Right lobe of liver (tissue), 6 donors: Measurements from ENCODE around the gene SH2D7. TPM values are rescaled to one million over a fixed set of nuclear protein-coding genes. Genes with fewer than 3 reads are reported as not detected.
A peak's percentile ranks its signal among the peaks of the same experiment; 100 is the strongest.

ENCODE experiments used
- ATAC-seq, 4 donors: fragments of 200-7000 bp; cut with Tn5 transposase; one replicate each; pipeline ENCODE4 v1.9.1; 2020; ENCODE audit warnings: mild to moderate bottlenecking in 4 of 4, moderate library complexity in 4 of 4
- DNase-seq, 3 donors: peaks; one replicate each; pipeline ENCODE4 v3.0.0-alpha.2; 2020
- H3K27ac ChIP-seq, 3 donors: fragments of 200-600 bp; one replicate each; pipeline ENCODE4 v1.8.0; 2022
- H3K27me3 ChIP-seq, 2 donors: fragments of 200-600 bp; one replicate each; pipeline ENCODE4 v1.8.0; 2022
- H3K36me3 ChIP-seq, 4 donors: fragments of 200-600 bp; sonication (generic) in 1 of 4; one replicate each; pipeline versions ENCODE4 v1.5.1 to v1.8.0; 2017 to 2022; ENCODE audit warnings: control low read depth in 1 of 4
- H3K4me1 ChIP-seq, 4 donors: fragments of 200-600 bp; sonication (generic) in 1 of 4; one replicate each; pipeline versions ENCODE4 v1.5.1 to v1.8.0; 2017 to 2022; ENCODE audit warnings: control low read depth in 1 of 4
- H3K4me3 ChIP-seq, 3 donors: fragments of 200-600 bp; one replicate each; pipeline ENCODE4 v1.8.0; 2022
- H3K9me3 ChIP-seq, 4 donors: fragments of 200-600 bp; sonication (generic) in 1 of 4; one replicate each; pipeline versions ENCODE4 v1.5.1 to v1.8.0; 2017 to 2022; ENCODE audit warnings: control low read depth in 1 of 4
- POLR2A ChIP-seq: fragments of 450-650 bp; IDR thresholded peaks from one replicate; pipeline ENCODE4 v1.6.1; 2017; ENCODE audit warnings: antibody characterized with exemption, mild to moderate bottlenecking
- WGBS: methylation state at CpG from one replicate; pipeline ENCODE4 v1.1.6; 2018; ENCODE audit warnings: low coverage, low lambda C conversion rate; ENCODE audit not compliant: insufficient coverage; ENCODE audit errors: missing lambda C conversion rate; 5-methylcytosine and 5-hydroxymethylcytosine counted together
- intact Hi-C, 2 donors: fragments of 100-400 bp; cut with DNase I; formaldehyde crosslinking; loops; one replicate each; pipeline versions ENCODE4 v1.11.2 to v1.14.1; 2022
- total RNA-seq, 6 experiments: library from RNA; depleted of rRNA in 2 of 6; stranded (reverse); fragments of >200 nt in 2 of 6; fragmentation: NEBNext Ultra II Directional in 3 of 6; extraction: Animal tissue kit (Norgen Biotek cat#: 25700) in 3 of 6; gene quantifications; one replicate each; pipeline versions ENCODE4 v1.1.0 to v1.2.4, GENCODE V29; 2016 to 2023
- TF ChIP-seq, protein P1 (sequence below), 4 donors: fragments of 200-600 bp in 3 of 4; fragments of 450-650 bp in 1 of 4; IDR thresholded peaks; one replicate each; pipeline versions ENCODE4 v1.5.1 to v1.8.0; 2016 to 2022; ENCODE audit warnings: antibody characterized with exemption in 4 of 4, mild to moderate bottlenecking in 2 of 4
- donor health status: DM: no; HTN: yes; CAD: no.
- donor health status: DM: no; HTN: no; CAD: no.
- donor health status: DM: no; HTN: no; CAD: no.
- donor health status: DM: no; HTN: yes; CAD: no.
- donor health status: DM: no; HTN: yes; CAD: no.

Gene SH2D7
- total RNA-seq, 6 experiments from 2014 or later, result not detected

DNA sequence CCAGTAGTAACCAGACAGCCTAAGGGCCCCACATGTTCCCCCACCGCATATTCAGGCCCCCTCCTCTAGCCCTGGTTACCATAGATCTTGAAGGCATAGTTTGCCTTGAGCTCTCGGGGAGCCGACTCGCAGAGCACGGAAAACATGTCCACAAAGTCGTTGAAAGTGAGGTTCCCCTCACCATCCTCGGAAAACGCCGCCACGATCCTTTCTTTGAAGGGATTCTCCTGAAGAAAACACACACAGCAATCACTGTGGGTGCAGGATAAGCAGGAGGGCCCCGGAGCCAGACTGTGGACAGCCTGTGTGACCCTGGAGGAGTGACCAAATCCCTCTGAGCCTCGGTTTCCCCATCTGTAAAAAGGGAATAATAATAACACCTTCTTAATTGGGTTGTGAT, 16.8 kb downstream of the SH2D7 start:
- intact Hi-C loops, result loop anchor here (5.0 to 10.0 kb wide), 2 partner anchors 114 to 147 kb away; no protein-coding TSS in a partner anchor
- no peaks in the 10 kb centered on the region for H3K9me3 ChIP-seq
- H3K4me1 ChIP-seq, result no peaks in the 10 kb centered on the region
- H3K27me3 ChIP-seq, result no peaks in the 10 kb centered on the region
- DNase-seq, result peak in 2 of 3 donors; percentile 14 to 43
- H3K4me3 ChIP-seq, result no peak overlapping the region
- TF ChIP-seq, protein P1, sequence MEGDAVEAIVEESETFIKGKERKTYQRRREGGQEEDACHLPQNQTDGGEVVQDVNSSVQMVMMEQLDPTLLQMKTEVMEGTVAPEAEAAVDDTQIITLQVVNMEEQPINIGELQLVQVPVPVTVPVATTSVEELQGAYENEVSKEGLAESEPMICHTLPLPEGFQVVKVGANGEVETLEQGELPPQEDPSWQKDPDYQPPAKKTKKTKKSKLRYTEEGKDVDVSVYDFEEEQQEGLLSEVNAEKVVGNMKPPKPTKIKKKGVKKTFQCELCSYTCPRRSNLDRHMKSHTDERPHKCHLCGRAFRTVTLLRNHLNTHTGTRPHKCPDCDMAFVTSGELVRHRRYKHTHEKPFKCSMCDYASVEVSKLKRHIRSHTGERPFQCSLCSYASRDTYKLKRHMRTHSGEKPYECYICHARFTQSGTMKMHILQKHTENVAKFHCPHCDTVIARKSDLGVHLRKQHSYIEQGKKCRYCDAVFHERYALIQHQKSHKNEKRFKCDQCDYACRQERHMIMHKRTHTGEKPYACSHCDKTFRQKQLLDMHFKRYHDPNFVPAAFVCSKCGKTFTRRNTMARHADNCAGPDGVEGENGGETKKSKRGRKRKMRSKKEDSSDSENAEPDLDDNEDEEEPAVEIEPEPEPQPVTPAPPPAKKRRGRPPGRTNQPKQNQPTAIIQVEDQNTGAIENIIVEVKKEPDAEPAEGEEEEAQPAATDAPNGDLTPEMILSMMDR (IDR thresholded peaks at IDR 0.05), result no peak
- TF ChIP-seq POLR2A, result no peak
- WGBS, result 13% methylated on average over 1 of the region's 12 CpGs
- no peaks in the 10 kb centered on the region for H3K36me3 ChIP-seq
- ATAC-seq, result no peak
- H3K27ac ChIP-seq, result no peak overlapping the region

DNA sequence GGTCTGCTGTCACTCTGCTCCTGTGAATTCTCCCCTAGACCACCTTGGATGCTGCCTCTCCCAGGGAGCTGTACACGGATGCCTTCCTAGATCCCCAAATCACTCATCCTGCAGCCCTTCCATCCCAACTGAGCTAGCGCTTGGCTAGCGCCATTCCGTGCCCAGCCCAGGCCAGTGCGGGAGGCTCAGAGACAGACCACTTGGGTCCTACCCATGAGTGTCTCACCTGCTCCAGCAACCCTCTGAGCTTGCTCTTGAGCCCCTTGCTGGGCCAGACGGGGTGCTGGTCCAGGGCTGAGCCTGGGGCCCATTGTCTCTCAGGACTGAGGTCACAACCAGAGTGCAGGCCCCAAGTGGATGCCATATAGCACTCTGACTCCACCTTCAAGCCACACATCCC, 17.7 kb downstream of the SH2D7 start:
- no peak overlapping the region for H3K4me3 ChIP-seq
- no peaks in the 10 kb centered on the region for H3K9me3 ChIP-seq
- H3K27ac ChIP-seq, result no peak overlapping the region
- intact Hi-C loops, result loop anchor here (5.0 kb wide), 3 partner anchors 82 to 127 kb away; no protein-coding TSS in a partner anchor
- TF ChIP-seq, protein P1 (IDR thresholded peaks at IDR 0.05), result no peak
- no peak for TF ChIP-seq POLR2A
- H3K27me3 ChIP-seq, result no peaks in the 10 kb centered on the region
- no peak for ATAC-seq
- H3K36me3 ChIP-seq, result no peaks in the 10 kb centered on the region
- no peaks in the 10 kb centered on the region for H3K4me1 ChIP-seq
- no CpG with 5 or more reads among the region's 6 CpGs for WGBS
- DNase-seq, result peak in 2 of 3 donors; percentile 15 to 38

DNA sequence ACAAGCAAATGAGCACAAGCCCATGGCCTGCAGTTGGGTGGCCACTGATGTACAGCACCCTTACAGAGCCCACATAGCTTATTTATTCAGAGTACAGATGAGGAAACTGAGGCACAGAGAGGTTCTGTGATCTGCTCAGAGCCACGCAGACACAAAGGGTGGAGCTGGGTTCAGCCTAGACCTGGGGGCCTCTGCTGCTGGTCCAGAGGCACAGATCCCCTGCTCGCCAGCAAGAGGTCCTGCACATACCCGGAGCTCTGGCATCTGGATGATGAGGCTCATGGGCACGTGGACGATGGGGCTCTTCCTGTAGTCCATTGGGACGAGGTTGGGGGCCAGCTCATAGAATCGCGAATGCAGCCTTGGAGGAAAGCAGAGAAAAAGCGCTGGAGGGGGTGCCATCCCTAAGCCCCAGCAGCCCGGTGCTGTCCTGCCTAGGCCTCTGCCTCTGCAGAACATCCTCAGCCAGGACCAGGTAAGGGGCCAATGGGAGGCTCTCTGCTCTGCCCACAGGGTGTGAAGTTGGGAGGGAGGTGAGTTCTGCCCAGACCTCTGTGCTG, 18.6 kb downstream of the SH2D7 start:
- ATAC-seq (no peak), DNase-seq (peak in 2 of 3 donors; percentile 12 to 27)
- Histone ChIP-seq H3K9me3 (no peaks in the 10 kb centered on the region), H3K4me1 (no peaks in the 10 kb centered on the region), H3K27me3 (no peaks in the 10 kb centered on the region), H3K4me3 (no peak overlapping the region), H3K27ac (no peak overlapping the region), H3K36me3 (no peaks in the 10 kb centered on the region)
- TF ChIP-seq, protein P1 (IDR thresholded peaks at IDR 0.05), result no peak
- no peak for TF ChIP-seq POLR2A
- no CpG with 5 or more reads among the region's 10 CpGs for WGBS
- intact Hi-C loops, result loop anchor here (5.0 kb wide), 3 partner anchors 81 to 126 kb away; no protein-coding TSS in a partner anchor

DNA sequence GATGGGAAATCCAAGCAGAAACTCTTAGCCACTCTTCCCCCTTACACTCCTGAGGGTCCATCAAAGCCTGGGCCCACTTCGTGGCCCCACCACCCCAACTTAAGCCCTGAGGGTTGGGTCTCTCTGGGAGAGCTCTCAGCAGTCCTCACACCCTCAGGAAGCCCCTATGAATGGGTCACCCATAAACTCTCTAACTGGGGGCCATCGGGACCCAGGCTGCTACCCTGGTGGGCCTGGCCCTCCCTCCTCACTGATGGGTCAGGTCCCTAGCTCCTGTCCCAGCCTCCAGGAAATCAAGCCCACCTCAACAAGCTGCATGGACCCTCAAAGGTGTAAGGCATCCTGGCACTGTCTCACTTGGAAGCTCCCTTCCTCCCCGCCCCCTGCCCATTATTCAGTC, 19.4 kb downstream of the SH2D7 start:
- Histone ChIP-seq H3K4me3 (no peak overlapping the region), H3K27me3 (no peaks in the 10 kb centered on the region), H3K9me3 (no peaks in the 10 kb centered on the region), H3K36me3 (no peaks in the 10 kb centered on the region), H3K4me1 (no peaks in the 10 kb centered on the region), H3K27ac (no peak overlapping the region)
- DNase-seq, result peak in 1 of 3 donors; percentile 10
- intact Hi-C loops, result loop anchor here (5.0 kb wide), 3 partner anchors 81 to 126 kb away; no protein-coding TSS in a partner anchor
- WGBS, result 80% methylated on average over 1 of the region's 3 CpGs
- no peak for TF ChIP-seq POLR2A
- no peak for ATAC-seq

GRCh38 chr15:78112551-78112950, 20.2 kb downstream of the SH2D7 start:
- 41% methylated on average over 2 of the region's 3 CpGs for WGBS
- no peaks in the 10 kb centered on the region for H3K4me1 ChIP-seq
- no peak for ATAC-seq
- peak in 1 of 3 donors; percentile 10 for DNase-seq
- no peaks in the 10 kb centered on the region for H3K27me3 ChIP-seq
- H3K4me3 ChIP-seq, result no peak overlapping the region
- no peak for TF ChIP-seq POLR2A
- TF ChIP-seq, protein P1 (IDR thresholded peaks at IDR 0.05), result no peak
- H3K9me3 ChIP-seq, result no peaks in the 10 kb centered on the region
- H3K27ac ChIP-seq, result no peak overlapping the region
- no peaks in the 10 kb centered on the region for H3K36me3 ChIP-seq
- intact Hi-C loops, result loop anchor here (5.0 kb wide), 3 partner anchors 80 to 125 kb away; no protein-coding TSS in a partner anchor
